GM18520 (cell line): ENCODE data around the gene PKNOX2.

ENCODE experiments used
- ATAC-seq: cut with Tn5 transposase; IDR thresholded peaks from one replicate; pipeline ENCODE4 v1.9.1; 2021; ENCODE audit not compliant: unreplicated experiment

Gene PKNOX2

GRCh38 chr11:125280646-125281045, 116.1 kb downstream of the PKNOX2 start:
- ATAC-seq, result no peak

- ATAC-seq, result no peak
Observed at GRCh38 chr11:125281831-125282595, 117.5 kb downstream of the PKNOX2 start.

GRCh38 chr11:125282596-125282914, 118.0 kb downstream of the PKNOX2 start:
- no peak for ATAC-seq

GRCh38 chr11:125284245-125284850, 119.8 kb downstream of the PKNOX2 start:
- ATAC-seq, result no peak

- no peak for ATAC-seq
Observed at GRCh38 chr11:125285844-125286243, 121.3 kb downstream of the PKNOX2 start.

GRCh38 chr11:125286486-125286885, 121.9 kb downstream of the PKNOX2 start:
- no peak for ATAC-seq

- no peak for ATAC-seq
Observed at GRCh38 chr11:125287491-125288210, 123.1 kb downstream of the PKNOX2 start.

- no peak for ATAC-seq
Observed at GRCh38 chr11:125289419-125290098, 125.0 kb downstream of the PKNOX2 start.

- no peak for ATAC-seq
Observed at GRCh38 chr11:125290263-125290662, 125.7 kb downstream of the PKNOX2 start.

- no peak for ATAC-seq
Observed at GRCh38 chr11:125292100-125292499, 127.5 kb downstream of the PKNOX2 start.

GRCh38 chr11:125293596-125293995, 129.0 kb downstream of the PKNOX2 start:
- ATAC-seq, result no peak

GRCh38 chr11:125295931-125296330, 131.4 kb downstream of the PKNOX2 start:
- no peak for ATAC-seq

GRCh38 chr11:125297346-125297915, 132.9 kb downstream of the PKNOX2 start:
- ATAC-seq, result no peak

GRCh38 chr11:125299061-125299615, 134.6 kb downstream of the PKNOX2 start:
- ATAC-seq, result no peak

GRCh38 chr11:125299821-125300220, 135.3 kb downstream of the PKNOX2 start:
- no peak for ATAC-seq

GRCh38 chr11:125300791-125301218, 136.3 kb downstream of the PKNOX2 start:
- no peak for ATAC-seq

- no peak for ATAC-seq
Observed at GRCh38 chr11:125301346-125301745, 136.8 kb downstream of the PKNOX2 start.

GRCh38 chr11:125303186-125303585, 138.6 kb downstream of the PKNOX2 start:
- ATAC-seq, result no peak

- ATAC-seq, result no peak
Observed at GRCh38 chr11:125303694-125304093, 139.1 kb downstream of the PKNOX2 start.

GRCh38 chr11:125304136-125304535, 139.6 kb downstream of the PKNOX2 start:
- no peak for ATAC-seq

- ATAC-seq, result no peak
Observed at GRCh38 chr11:125304876-125305275, 140.3 kb downstream of the PKNOX2 start.
